GM23248 (cell line): Measurements from ENCODE around the gene FAM83G. TPM values are rescaled to one million over a fixed set of nuclear protein-coding genes. Genes with fewer than 3 reads are reported as not detected.
"Not testable (repeated sequence)": the region's sequence is repeated elsewhere in the genome, so short reads cannot be mapped to it uniquely, and the experiment has no call there.

Experiments
- DNase-seq: peaks from one replicate; pipeline ENCODE4 v3.0.0-alpha.2; 2015
- H2AFZ ChIP-seq: fragments of 200-600 bp; sonication (generic); 2 replicates; pipeline ENCODE4 v1.6.1; 2016; ENCODE audit warnings: antibody characterized with exemption
- H3F3A ChIP-seq: fragments of 200-600 bp; sonication (generic); 2 replicates; pipeline ENCODE4 v1.6.1; 2016; ENCODE audit warnings: mild to moderate bottlenecking, antibody characterized with exemption, mixed run types; ENCODE audit not compliant: insufficient read depth
- H3K27ac ChIP-seq: fragments of 200-600 bp; sonication (generic); 2 replicates; pipeline ENCODE4 v1.5.1; 2016; ENCODE audit warnings: mild to moderate bottlenecking
- H3K27me3 ChIP-seq: fragments of 200-600 bp; sonication (generic); replicated peaks from 2 replicates; pipeline ENCODE4 v1.6.1; 2016; ENCODE audit warnings: mild to moderate bottlenecking; ENCODE audit not compliant: insufficient read depth
- H3K36me3 ChIP-seq: fragments of 200-600 bp; sonication (generic); 2 replicates; pipeline ENCODE4 v1.6.1; 2016; ENCODE audit warnings: low read depth, mild to moderate bottlenecking
- H3K4me1 ChIP-seq: fragments of 200-600 bp; sonication (generic); 2 replicates; pipeline ENCODE4 v1.6.1; 2016; ENCODE audit warnings: mild to moderate bottlenecking; ENCODE audit not compliant: insufficient read depth
- H3K4me2 ChIP-seq: fragments of 200-600 bp; sonication (generic); one replicate; pipeline ENCODE4 v1.6.1; 2016; ENCODE audit warnings: mild to moderate bottlenecking; ENCODE audit not compliant: unreplicated experiment
- H3K4me3 ChIP-seq: fragments of 200-600 bp; sonication (generic); 2 replicates; pipeline ENCODE4 v1.5.1; 2016; ENCODE audit warnings: mild to moderate bottlenecking
- H3K79me2 ChIP-seq: fragments of 200-600 bp; sonication (generic); 2 replicates; pipeline ENCODE4 v1.6.1; 2016; ENCODE audit warnings: mild to moderate bottlenecking; ENCODE audit not compliant: insufficient read depth
- H3K9ac ChIP-seq: fragments of 200-600 bp; sonication (generic); 2 replicates; pipeline ENCODE4 v1.6.1; 2016; ENCODE audit warnings: mild to moderate bottlenecking
- H3K9me2 ChIP-seq: fragments of 200-600 bp; sonication (generic); 2 replicates; pipeline ENCODE4 v1.6.1; 2016; ENCODE audit warnings: mixed run types, mild to moderate bottlenecking, moderate library complexity; ENCODE audit not compliant: insufficient read depth
- H3K9me3 ChIP-seq: fragments of 200-600 bp; sonication (generic); one replicate; pipeline ENCODE4 v1.6.1; 2017; ENCODE audit warnings: low read depth
- H4K20me1 ChIP-seq: fragments of 200-600 bp; sonication (generic); 2 replicates; pipeline ENCODE4 v1.6.0; 2016; ENCODE audit not compliant: insufficient read depth
- EZH2 ChIP-seq: fragments of 200-600 bp; sonication (generic); IDR thresholded peaks from 2 replicates; pipeline ENCODE4 v1.6.1; 2018; ENCODE audit warnings: antibody characterized with exemption, mild to moderate bottlenecking; ENCODE audit not compliant: insufficient read depth, poor library complexity, severe bottlenecking
- EZH2phosphoT487 ChIP-seq: fragments of 200-600 bp; sonication (generic); IDR thresholded peaks from 2 replicates; pipeline ENCODE4 v1.6.1; 2018; ENCODE audit warnings: antibody characterized with exemption, moderate library complexity, mild to moderate bottlenecking, low read depth; ENCODE audit not compliant: insufficient read depth
- WGBS, 2 experiments: methylation state at CpG; one replicate each; pipeline ENCODE4 v1.1.6; 2015 to 2017; ENCODE audit warnings: low lambda C conversion rate in 2 of 2, low coverage in 1 of 2; ENCODE audit errors: missing lambda C conversion rate in 2 of 2; 5-methylcytosine and 5-hydroxymethylcytosine counted together
- in situ Hi-C: fragments of 300-500 bp; cut with MboI; formaldehyde crosslinking; loops from 2 replicates; pipeline ENCODE4 v1.15.0; 2020
- polyA plus RNA-seq: library from polyadenylated mRNA; unstranded; fragments of >200 nt; fragmentation: Nextera tagmentation; extraction: Ambion mirVana; gene quantifications from 2 replicates; pipeline ENCODE4 v1.2.1, GENCODE V29; 2016
- total RNA-seq: library from RNA; depleted of rRNA; stranded (reverse); fragments of >200 nt; shearing (Covaris generic); gene quantifications from 2 replicates; pipeline ENCODE4 v1.2.3, GENCODE V29; 2014

The FAM83G gene
- total and polyA plus RNA-seq, 2 experiments from 2014 or later, result 8.9 to 26.2 TPM

DNA sequence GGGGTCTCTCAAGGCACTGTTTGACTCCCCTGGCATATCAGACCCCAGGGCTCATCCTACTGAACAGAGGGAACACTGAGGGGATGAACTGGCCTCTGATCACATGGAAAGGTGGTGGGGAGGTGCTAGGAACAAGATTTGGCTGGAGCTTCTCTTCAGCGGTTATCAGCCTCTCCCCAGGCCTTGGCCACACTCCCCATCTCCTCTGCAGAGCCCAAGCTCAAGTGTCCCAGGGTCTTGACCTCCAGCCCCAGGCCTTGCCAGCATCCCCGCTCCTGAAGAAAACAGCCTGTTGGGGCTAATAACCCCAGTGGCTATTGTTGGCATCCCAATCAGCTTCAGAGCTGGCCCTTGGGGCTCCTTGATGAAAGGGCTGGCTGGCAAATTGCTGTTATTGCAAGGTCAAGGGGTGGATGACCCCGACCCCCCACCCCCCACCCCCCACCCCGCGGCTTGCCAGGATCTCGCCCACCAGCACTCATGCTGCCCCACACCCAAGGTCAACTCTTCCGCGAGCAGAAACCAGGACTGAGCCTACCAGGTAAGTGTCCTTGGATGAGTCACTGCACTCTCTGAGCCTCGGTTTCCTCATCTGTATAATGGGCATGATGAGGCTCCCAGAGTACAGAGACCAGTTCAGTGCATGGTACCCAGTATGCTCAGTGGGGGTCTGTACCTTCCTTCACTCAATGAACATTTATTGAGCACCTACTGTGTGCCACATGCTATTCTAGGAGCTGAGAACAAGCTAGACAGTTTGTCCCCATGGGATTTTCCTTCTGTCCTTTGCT is 18.8 kb upstream of the FAM83G start:
- Histone ChIP-seq H3K9me3 (no peaks in the 10 kb centered on the region), H3K4me1 (no peaks in the 10 kb centered on the region; the same call in 1 of the 2 replicates), H3K79me2 (no peaks in the 10 kb centered on the region), H3K27ac (no peak overlapping the region), H3K36me3 (no peaks in the 10 kb centered on the region), H3K4me3 (no peak overlapping the region), H4K20me1 (no peaks in the 10 kb centered on the region), H3K9me2 (no peaks in the 10 kb centered on the region), H3F3A (no peaks in the 10 kb centered on the region; the same call in 1 of the 2 replicates), H3K27me3 (no peaks in the 10 kb centered on the region), H3K4me2 (no peak overlapping the region), H2AFZ (no peak overlapping the region), H3K9ac (no peak overlapping the region)
- TF ChIP-seq EZH2phosphoT487, result no peak
- no peak for TF ChIP-seq EZH2
- no peak for DNase-seq
- WGBS, 2 experiments, result 89 to 90% methylated on average over 9 of the region's 9 CpGs
- in situ Hi-C loops, result no loop called here

DNA sequence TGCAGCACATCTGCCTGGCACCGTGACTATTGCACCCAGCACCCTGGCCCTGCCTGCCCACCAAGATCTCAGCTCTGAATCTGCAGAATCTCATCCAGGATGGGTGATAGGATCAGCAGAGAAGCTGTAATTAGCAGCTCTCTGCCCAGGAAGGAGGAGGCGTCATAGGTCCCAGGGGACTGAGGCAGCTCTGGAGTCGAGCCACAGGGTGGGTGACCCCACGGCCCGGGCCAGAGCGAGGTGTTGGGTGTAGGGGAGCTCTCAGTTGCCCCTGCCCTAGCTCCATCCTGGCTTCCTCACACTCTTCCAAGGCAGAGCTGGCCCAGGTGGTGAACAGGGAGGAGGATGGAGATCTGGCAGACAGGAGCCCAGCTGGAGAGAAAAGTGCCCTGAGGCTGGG is 18.2 kb upstream of the FAM83G start:
- Histone ChIP-seq H3K4me1 (no peaks in the 10 kb centered on the region; the same call in 1 of the 2 replicates), H3K9me3 (no peaks in the 10 kb centered on the region), H3K4me3 (no peak overlapping the region), H3K4me2 (no peak overlapping the region), H3K9me2 (no peaks in the 10 kb centered on the region), H3K9ac (no peak overlapping the region), H3K79me2 (no peaks in the 10 kb centered on the region), H4K20me1 (no peaks in the 10 kb centered on the region), H3K27ac (no peak overlapping the region), H3K36me3 (no peaks in the 10 kb centered on the region), H3K27me3 (no peaks in the 10 kb centered on the region), H2AFZ (no peak overlapping the region), H3F3A (no peaks in the 10 kb centered on the region; the same call in 1 of the 2 replicates)
- no peak for TF ChIP-seq EZH2phosphoT487
- TF ChIP-seq EZH2, result no peak
- DNase-seq, result no peak
- in situ Hi-C loops, result no loop called here
- 89 to 91% methylated on average over 6 of the region's 6 CpGs for WGBS, 2 experiments

DNA sequence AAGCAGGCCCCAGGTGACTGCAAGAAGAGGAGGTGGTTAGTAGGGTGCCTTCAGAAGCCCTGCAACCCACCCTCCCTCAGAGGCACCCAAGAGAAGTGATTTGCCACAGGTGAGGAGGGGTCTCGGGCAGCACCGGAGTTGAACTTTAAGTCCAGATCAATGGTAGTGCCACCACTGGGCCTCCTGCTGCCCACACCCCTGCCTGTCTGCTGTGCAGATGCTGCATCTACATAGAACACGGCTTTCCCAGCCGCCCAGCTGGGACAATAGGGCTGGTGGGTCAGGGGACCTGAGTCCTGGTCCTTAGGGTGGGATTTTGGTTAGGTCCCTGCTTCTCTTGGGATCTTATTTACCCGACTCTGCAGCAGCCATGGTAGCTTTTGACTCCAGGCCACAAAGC is 17.6 kb upstream of the FAM83G start:
- Histone ChIP-seq H3K36me3 (no peaks in the 10 kb centered on the region), H2AFZ (no peak overlapping the region), H3K9me2 (no peaks in the 10 kb centered on the region), H3K27me3 (no peaks in the 10 kb centered on the region), H3K9me3 (no peaks in the 10 kb centered on the region), H3K4me3 (no peak overlapping the region), H3F3A (no peaks in the 10 kb centered on the region; the same call in 1 of the 2 replicates), H3K4me1 (no peaks in the 10 kb centered on the region; the same call in 1 of the 2 replicates), H3K4me2 (no peak overlapping the region), H3K79me2 (no peaks in the 10 kb centered on the region), H4K20me1 (no peaks in the 10 kb centered on the region), H3K27ac (no peak overlapping the region), H3K9ac (no peak overlapping the region)
- no peak for DNase-seq
- TF ChIP-seq EZH2phosphoT487, result no peak
- no peak for TF ChIP-seq EZH2
- in situ Hi-C loops, result no loop called here
- 87 to 88% methylated on average over 5 of the region's 5 CpGs for WGBS, 2 experiments

DNA sequence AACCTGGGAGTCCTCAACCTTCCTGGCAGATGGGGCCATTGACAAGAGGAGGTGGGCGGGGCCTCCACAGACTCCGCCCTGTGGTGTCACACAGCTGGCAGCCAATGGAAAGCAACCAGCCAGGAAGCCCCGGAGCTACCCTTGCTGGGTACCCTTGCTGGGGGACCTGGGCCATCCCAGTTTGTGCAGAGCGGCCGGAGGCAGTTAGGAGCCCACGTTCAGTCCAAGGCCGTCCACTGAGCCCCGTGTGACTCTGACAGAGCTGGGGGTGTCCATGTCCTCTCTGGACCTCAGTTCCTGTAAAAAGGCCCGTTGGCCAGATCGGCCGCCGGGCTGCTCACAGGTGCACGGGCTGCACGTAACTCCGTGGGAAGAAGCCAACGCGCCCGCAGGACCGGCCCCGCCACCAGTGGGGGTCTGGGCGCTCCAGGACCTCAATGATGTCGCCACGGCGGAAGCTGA is 17.1 kb upstream of the FAM83G start:
- no peak overlapping the region for H3K27ac ChIP-seq
- H3K9ac ChIP-seq, result no peak overlapping the region
- in situ Hi-C loops, result no loop called here
- no peak overlapping the region for H2AFZ ChIP-seq
- no peaks in the 10 kb centered on the region for H3K79me2 ChIP-seq
- H3K9me2 ChIP-seq, result no peaks in the 10 kb centered on the region
- no peaks in the 10 kb centered on the region for H3K36me3 ChIP-seq
- H3K4me3 ChIP-seq, result no peak overlapping the region
- DNase-seq, result peak; percentile 33
- 91 to 92% methylated on average over 24 of the region's 24 CpGs for WGBS, 2 experiments
- H3K4me1 ChIP-seq, result no peaks in the 10 kb centered on the region; the same call in 1 of the 2 replicates
- no peak overlapping the region for H3K4me2 ChIP-seq
- H3F3A ChIP-seq, result no peaks in the 10 kb centered on the region; the same call in 1 of the 2 replicates
- no peaks in the 10 kb centered on the region for H3K27me3 ChIP-seq
- TF ChIP-seq EZH2phosphoT487 (no peak), EZH2 (no peak)
- H4K20me1 ChIP-seq, result no peaks in the 10 kb centered on the region
- H3K9me3 ChIP-seq, result no peaks in the 10 kb centered on the region

DNA sequence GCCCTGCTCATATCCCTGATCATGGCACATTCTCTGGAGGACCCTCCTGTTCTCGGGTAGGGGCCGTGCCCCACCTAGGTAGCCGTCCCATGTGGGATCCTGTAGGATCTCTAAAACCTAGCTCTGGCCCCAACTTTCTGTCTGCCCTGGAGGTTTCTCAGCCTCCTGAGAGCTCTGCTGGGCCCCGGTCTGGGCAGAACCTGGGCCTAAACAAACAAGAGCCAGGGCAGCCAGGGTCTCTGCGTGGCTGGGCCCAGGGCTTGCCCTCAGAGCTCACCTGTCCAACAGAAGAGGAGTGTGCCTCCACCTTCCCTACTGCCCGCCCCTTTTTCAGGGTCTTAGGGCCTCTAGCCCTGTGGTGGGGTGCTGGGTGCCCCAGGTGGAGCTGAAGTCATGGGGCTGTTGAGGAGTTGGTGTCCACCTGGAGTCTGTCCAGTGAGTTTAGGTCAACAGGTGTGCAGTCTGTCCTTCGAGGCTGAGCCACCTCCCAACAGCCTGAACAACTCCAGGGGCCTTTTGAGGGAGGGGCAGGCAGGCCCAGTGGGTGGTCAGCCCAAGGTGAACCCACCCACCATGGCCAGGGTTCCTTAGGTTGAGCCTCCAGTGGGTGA is 16.6 kb upstream of the FAM83G start:
- H3K4me2 ChIP-seq, H3K4me3 ChIP-seq, H3K4me1 ChIP-seq, H3K9me3 ChIP-seq, H4K20me1 ChIP-seq, H3K9me2 ChIP-seq, H3K27ac ChIP-seq, H3K9ac ChIP-seq, H3K27me3 ChIP-seq, H3K79me2 ChIP-seq, H2AFZ ChIP-seq, in situ Hi-C loops, H3F3A ChIP-seq, DNase-seq, H3K36me3 ChIP-seq: not testable (repeated sequence)
- 87 to 95% methylated on average over 6 to 7 of the region's 7 CpGs for WGBS, 2 experiments
